ENCODE data around the gene MAP3K7CL.

DNA sequence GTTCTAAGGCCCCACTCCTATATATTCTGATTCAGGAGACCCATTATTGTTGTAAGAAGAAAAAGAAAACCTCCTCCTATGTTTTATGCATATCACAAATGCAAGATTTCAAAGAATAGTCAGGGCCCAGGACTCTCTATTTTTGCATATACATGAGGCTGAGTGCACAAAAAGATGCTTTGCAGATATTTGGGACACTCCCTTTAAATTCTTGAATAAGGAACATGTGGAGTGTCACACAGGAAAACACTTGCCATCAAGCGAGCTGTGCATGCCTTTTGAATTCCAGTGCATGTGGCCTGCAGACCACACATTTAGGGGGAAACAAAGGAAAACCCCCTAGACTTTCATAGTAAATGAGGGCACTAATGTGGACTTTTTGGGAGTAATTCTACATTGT is 5.6 kb downstream of the MAP3K7CL start:
- no peak for TF ChIP-seq CTCF (optimal IDR thresholded peaks at IDR 0.05 in 1 of 3, IDR thresholded peaks at IDR 0.05 in 1 of 3, conservative IDR thresholded peaks at IDR 0.05 in 1 of 3; ENCODE audit: extremely low read depth in 1 of 3, insufficient read depth in 2 of 3, low read length in 3 of 3)
- no peak for TF ChIP-seq EZH2 (IDR thresholded peaks at IDR 0.05; ENCODE audit: low read length)

Measured in keratinocyte (primary cell).